GM19240 (cell line): ENCODE measurements around the gene CDC42EP1.
A peak's percentile ranks its signal among the peaks of the same experiment; 100 is the strongest.
"Not testable (repeated sequence)": the region's sequence is repeated elsewhere in the genome, so short reads cannot be mapped to it uniquely, and the experiment has no call there.

Experiments used
- DNase-seq: peaks from one replicate; pipeline ENCODE4 v3.0.0; 2011; ENCODE audit warnings: low spot score; ENCODE audit not compliant: insufficient read length

Gene CDC42EP1

DNA sequence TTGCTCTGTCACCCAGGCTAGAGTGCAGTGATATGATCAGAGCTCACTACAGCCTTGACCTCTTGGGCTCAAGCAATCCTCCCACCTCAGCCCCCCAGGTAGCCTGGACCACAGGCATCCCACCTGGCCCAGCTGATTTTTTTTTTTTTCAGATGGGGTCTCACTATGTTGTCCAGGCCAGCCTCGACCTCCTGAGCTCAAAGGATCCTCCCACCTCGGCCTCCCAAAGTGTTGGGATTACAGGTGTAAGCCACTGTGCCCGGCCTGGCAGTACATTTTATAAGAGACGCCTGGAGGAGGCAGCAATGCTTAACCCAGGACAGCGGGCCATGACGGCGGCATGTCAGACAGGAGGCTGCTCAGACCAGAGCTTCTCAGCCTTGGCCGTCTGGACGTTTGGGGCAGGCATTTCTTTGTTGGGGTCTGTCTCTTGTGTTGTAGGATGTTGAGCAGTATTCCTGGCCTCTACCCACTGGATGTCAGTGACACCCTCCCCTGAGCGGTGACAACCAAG, 15.3 kb downstream of the CDC42EP1 start:
- DNase-seq: no peak

DNA sequence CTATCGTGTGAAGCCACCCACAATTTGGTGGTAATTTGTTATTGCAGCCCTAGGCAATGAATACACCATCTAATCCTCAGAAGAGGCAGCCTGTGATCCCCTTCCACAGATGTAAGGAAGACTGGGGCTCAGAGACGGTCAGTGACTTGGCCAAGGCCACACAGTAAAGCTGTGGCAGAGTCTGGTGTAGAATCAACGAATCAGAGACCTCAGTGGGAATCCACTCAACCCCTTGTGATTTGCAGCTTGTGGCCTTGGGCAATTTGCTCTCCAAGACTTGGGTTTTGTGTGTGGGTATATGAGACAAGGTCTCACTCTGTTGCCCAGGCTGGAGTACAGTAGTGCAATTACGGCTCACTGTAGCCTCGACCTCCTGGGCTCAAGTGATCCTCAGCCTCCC, 17.7 kb downstream of the CDC42EP1 start:
- DNase-seq: no peak

- no peak for DNase-seq
Measured at GRCh38 chr22:37581504-37581903, 21.2 kb downstream of the CDC42EP1 start.

- no peak for DNase-seq
Measured at GRCh38 chr22:37582526-37582925, 22.2 kb downstream of the CDC42EP1 start.

GRCh38 chr22:37588546-37589215, 28.4 kb downstream of the CDC42EP1 start:
- DNase-seq: no peak

DNA sequence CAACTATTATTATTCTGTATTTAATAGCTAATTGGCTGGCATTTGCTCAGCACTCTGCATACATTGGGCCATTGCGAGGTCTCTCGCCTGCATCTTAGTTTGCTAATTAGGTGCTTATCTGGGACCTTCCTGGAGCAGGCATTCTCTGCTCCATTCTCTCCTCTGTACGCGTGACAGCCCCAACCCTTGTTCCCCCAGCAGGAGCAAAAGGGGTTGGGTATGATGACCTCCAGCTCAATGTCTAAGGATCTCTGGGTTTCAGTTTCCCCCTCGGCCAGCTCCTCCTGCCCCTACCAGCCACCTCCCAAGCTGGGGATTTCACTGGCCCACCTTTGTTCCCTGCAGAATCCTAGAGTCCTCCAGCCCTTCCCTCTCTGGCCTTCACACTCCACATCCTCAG, 29.4 kb downstream of the CDC42EP1 start:
- no peak for DNase-seq

- DNase-seq: not testable (repeated sequence)
Measured at GRCh38 chr22:37591081-37591480, 30.8 kb downstream of the CDC42EP1 start.

DNA sequence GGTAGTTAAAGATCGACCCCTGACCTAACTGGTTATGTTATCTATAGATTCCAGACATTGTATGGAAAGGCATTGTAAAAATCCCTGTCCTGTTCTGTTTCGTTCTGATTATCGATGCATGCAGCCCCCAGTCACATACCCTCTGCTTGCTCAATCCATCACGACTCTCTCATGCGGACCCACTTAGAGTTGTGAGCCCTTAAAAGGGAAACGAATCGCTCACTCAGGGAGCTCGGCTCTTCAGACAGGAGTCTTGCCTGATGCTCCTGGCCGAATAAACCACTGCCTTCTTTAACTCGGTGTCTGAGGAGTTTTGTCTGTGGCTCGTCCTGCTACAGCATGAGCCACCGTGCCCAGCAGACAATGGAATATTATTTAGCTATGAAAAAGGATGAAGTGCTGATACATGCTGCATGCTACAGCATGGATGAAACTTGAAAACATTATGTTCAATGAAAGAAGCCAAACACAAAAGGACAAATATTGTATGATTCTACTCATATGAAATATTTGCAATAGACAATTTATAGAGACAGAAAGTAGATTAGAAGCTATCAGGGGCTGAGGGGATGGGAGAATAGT, 31.6 kb downstream of the CDC42EP1 start:
- no peak for DNase-seq

DNA sequence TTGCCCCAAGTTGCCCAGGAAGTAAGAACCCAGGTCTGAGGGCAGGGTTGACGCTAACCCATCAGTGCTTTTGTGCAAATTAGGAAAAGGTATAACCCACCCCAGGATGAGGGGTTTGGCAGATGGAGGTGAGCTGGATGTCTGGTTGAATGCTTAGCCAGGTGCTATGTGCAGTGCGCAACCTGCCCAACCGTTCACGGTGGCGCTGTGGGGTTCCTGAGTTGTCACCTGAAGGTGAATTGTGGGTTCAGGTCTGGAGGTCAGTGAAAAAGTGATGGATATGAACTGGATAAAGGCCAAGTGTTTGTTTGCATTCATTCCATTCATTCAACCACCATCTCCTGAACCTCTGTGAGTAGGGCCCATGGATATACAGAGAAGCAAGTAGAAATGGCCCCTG, 34.0 kb downstream of the CDC42EP1 start:
- no peak for DNase-seq

DNA sequence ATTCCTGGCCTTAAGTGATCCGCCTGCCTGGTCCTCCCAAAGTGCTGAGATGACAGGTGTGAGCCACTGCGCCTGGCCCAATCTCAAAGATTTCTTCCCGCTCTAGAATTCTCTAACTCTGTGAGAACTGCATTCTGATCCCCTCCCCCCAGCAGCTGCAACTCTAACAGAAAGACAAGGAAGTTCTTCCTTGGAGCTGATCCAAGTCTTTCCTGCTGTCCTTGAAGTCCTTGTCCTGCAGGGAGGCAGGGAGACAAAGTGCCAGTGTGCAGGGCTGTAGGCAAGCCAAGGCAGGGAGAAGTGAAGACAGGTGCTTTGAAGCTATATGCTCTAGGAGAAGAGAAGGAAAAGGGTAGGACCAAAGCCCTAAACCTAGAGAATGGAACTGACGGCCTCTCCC, 38.9 kb downstream of the CDC42EP1 start:
- DNase-seq: no peak

GRCh38 chr22:37601203-37601539, 40.9 kb downstream of the CDC42EP1 start:
- no peak for DNase-seq

GRCh38 chr22:37601540-37602442, 41.5 kb downstream of the CDC42EP1 start:
- DNase-seq: no peak

DNA sequence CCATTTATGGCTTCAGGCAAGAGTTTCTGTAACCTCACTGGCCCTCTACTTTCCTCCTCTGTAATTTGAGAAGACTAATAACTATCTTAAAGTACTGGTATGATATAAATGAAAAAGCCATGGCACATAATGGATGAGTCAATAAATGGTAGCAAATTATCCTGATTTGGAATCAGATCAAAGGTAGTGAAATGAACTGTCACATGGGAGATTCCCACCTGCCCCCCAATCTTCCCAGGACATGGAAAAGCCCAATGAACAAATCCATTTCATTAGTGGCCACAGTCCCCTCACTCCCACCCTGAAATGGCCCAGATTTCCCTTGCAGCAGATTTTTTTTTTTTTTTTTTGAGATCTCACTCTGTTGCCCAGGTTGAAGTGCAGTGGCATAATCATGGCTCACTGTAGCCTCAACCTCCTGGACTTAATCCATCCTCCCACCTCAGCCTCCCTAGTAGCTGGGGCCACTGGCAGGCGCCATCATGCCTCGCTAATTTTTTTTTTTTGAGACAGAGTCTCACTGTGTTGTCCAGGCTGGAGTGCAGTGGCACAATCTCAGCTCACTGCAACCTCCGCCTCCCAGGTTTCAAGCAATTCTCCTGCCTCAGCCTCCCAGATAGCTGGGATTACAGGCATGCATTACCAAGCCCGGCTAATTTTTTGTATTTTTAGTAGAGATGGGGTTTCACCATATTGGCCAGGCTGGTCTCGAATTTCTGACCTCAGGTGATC, 42.4 kb downstream of the CDC42EP1 start:
- not testable (repeated sequence) for DNase-seq

GRCh38 chr22:37604074-37604473, 43.8 kb downstream of the CDC42EP1 start:
- DNase-seq: no peak

GRCh38 chr22:37604875-37605274, 44.6 kb downstream of the CDC42EP1 start:
- DNase-seq: no peak

- peak; percentile 85 for DNase-seq
Measured at GRCh38 chr22:37607010-37607934, 47.0 kb downstream of the CDC42EP1 start.

DNA sequence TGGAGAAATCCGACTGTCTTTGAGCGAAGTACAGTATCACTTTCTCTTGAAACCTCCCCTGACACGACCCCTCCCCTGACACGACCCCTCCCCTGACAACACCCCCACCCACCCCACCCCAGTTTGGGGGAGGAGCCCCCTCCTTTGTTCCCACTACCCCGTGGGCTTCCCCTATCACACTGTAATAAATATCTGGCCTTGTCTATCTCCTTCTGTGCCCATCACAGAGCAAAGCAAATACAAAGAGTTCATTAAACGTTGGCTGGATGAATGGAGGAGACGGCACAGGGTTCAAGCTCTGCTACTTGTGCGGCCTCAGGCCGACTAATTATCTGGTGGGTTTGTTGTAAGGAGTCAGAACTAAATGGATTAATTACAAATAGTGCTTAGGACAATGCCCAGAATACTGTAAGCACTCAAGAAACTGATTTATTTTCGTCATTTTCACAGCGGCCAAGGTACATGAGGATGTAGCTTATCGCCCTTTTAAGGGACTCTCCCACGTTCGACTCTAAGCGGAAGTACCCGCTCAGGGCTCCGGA, 47.7 kb downstream of the CDC42EP1 start:
- no peak for DNase-seq

DNA sequence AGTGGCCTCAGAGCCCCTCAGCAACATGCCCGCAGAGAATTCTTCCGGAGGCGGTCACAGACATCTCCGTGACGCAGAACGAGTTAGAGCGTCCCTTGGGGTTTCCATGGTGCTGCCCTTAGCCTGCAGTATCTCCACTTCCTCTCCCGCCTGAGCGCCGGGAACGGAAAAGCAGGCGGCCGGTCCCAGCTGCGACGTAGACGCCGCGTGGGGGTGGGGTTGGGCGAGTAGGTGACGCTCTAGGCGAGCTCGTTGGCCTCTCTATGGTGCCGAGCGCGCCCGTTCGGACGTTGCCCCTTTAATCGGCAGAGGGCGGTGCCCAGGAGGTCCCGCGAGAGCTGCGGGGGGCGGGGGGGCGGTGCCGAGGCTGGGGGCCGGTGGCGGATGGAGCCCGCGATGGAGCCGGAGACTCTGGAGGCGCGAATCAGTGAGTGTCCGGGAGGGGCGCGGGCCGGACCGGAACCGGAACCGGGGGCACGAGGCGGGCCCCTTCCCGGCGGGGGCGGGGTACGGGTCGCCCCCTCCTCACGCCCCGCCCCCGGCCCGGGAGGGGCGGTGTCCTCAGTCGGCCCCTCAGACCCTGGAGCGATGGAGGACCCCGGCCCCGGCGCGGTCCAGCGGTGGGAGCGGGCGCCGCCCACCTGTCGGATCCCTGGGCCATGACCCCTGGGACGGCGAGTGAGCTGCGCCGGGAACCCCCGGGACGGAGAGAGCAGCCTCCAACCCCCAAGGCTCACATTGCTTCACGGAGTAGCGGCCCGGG, 48.4 kb downstream of the CDC42EP1 start, which contains the start of gene GGA1:
Gene GGA1 (plus strand): TSS at position 358 of the 763 bp plus-strand sequence. CDS start 27 bp downstream, at position 385.
- peak; percentile 78 for DNase-seq
